ENCODE measurements around the gene MRPL52.

DNA sequence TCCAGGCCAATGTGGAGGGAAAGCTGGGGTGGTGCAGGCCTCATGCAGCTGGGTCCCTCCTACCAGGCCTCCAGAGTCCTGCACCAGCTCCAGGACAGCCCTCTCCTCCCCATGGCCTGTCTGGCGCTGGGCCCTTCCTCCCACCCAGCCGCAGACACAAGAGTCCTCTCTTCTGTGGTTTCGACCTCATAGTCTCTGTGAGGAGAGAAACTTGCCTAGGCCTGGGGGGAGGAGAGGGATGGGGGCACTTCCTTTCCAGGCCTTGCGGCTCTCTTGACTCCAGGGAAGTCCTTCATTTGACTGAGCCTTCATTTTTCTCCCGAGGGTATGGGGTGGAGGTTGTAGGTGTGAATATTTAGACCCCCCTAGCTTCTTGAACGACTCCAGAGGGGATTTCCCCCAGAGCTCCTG is 8.9 kb downstream of the MRPL52 start:
- TF ChIP-seq, protein P1, sequence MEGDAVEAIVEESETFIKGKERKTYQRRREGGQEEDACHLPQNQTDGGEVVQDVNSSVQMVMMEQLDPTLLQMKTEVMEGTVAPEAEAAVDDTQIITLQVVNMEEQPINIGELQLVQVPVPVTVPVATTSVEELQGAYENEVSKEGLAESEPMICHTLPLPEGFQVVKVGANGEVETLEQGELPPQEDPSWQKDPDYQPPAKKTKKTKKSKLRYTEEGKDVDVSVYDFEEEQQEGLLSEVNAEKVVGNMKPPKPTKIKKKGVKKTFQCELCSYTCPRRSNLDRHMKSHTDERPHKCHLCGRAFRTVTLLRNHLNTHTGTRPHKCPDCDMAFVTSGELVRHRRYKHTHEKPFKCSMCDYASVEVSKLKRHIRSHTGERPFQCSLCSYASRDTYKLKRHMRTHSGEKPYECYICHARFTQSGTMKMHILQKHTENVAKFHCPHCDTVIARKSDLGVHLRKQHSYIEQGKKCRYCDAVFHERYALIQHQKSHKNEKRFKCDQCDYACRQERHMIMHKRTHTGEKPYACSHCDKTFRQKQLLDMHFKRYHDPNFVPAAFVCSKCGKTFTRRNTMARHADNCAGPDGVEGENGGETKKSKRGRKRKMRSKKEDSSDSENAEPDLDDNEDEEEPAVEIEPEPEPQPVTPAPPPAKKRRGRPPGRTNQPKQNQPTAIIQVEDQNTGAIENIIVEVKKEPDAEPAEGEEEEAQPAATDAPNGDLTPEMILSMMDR (conservative IDR thresholded peaks at IDR 0.05; ENCODE audit: low read length) = no peak
- no peak for TF ChIP-seq EZH2phosphoT487 (IDR thresholded peaks at IDR 0.05; ENCODE audit: borderline replicate concordance, low read depth, low read length)
